ENCODE data around the gene TMEM168.
"Not testable (repeated sequence)": the region's sequence is repeated elsewhere in the genome, so short reads cannot be mapped to it uniquely, and the experiment has no call there.

TMEM168 gene, protein sequence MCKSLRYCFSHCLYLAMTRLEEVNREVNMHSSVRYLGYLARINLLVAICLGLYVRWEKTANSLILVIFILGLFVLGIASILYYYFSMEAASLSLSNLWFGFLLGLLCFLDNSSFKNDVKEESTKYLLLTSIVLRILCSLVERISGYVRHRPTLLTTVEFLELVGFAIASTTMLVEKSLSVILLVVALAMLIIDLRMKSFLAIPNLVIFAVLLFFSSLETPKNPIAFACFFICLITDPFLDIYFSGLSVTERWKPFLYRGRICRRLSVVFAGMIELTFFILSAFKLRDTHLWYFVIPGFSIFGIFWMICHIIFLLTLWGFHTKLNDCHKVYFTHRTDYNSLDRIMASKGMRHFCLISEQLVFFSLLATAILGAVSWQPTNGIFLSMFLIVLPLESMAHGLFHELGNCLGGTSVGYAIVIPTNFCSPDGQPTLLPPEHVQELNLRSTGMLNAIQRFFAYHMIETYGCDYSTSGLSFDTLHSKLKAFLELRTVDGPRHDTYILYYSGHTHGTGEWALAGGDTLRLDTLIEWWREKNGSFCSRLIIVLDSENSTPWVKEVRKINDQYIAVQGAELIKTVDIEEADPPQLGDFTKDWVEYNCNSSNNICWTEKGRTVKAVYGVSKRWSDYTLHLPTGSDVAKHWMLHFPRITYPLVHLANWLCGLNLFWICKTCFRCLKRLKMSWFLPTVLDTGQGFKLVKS

DNA sequence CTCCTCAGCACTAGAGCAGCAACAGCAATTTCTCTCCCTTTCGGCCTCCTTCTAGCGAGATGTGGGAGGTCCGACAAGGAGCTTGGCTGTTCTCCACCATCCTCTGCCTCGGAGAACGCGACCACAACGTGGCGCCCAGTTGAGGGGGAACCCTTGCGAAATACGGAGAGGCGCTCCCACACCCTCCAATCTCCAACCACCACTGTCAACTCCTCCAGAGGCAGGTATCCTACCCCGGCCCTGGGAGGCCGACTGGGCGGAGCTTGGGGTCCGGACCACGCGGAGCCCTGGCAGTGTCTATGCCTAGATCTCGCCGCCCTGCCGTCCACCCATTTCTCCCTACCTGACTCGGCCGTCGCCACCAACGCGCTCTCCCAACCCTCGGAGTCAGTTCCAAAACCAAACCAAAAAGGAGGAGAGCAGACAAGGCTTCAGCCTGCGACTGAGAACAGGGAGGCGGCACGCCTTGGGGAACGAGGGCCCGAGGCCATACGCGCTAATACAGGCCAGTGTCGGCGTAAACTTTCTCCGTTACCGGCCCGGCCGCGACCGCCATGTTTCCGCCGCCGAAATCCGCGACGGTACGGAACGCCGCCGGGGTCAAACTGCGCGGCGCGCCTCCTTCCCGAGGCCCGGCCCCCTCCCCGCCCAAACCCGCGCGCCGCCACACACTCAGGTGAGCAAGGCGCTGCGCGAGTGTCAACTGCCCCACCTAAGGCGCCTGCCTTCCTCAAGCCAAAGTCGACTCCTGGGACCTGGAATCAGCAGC, at the start of gene TMEM168:
TMEM168 (minus strand) TSS at position 577 of the 769 bp plus-strand sequence. CDS start 5,568 bp downstream, outside the sequence.
- DNase-seq = peak; percentile 51

DNA sequence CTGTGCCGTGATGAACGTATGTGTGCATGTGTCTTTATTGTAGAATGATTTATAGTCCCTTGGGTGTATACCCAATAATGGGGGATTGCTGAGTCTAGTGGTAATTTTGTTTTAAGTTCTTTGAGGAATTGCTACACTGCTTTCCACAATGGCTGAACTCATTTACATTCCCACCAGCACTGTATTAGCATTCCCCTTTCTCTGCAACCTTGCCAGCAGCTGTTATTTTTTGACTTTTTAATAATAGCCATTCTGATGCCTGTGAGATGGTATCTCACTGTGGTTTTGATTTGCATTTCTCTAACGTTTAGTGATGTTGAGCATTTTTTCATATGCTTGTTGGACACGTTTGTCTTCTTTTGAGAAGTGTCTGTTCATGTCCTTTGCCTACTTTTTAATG, 45.7 kb upstream of the TMEM168 start:
- not testable (repeated sequence) for DNase-seq

DNA sequence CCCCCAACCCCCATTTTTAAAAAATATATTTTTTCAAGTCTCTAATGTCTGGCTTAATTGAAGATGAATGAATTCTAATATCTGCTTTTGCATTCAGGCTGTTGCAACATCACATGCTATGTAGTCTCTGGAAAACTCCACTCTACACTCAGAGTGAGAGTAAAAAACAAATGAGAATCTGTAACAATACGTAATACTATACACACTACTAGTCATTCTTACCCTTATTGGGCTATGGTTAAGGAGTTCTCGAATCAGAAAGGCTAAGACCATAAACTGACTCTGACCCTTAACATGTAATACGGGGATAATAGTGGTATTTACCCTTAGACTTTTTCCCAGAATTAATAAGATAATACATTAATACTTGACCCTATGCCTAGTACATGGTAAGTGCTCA, 42.9 kb upstream of the TMEM168 start:
- no peak for DNase-seq

DNA sequence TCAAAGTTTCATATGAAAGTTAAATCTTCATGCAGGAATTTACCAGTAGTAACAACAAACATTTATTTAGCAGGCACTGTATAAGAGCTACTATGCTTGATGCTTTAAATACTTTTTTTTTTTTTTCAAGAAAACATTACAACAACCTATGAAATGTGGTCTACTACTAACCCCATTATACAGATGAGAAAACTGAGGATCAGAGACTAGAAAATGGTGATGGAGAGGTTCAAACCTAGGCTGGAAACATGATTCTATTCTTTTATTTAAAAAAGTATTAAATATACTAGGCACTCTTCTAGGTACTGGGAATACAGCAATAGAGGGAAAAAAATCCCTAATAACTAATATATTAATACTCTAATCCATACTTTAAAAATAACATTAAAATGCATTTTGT, 40.6 kb upstream of the TMEM168 start:
- DNase-seq = no peak

DNA sequence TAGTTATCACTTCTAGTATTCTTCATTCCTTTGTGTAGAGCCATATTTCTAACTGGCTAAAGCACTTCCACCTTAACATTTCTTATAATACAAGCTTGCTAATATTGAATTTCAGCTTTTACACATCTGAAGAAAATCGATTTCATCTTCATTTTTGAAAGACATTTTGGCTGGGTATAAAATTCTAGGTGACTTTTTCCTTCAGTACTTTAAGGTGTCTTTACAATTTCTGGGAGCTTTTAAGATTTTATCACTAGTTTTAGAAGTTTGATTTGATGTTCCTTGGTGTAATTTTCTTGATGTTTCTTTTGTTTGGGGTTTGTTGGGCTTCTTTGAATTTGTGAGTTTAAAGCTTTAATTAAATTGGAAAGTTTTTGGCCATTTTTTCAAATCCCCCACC, 38.5 kb upstream of the TMEM168 start:
- DNase-seq = no peak

DNA sequence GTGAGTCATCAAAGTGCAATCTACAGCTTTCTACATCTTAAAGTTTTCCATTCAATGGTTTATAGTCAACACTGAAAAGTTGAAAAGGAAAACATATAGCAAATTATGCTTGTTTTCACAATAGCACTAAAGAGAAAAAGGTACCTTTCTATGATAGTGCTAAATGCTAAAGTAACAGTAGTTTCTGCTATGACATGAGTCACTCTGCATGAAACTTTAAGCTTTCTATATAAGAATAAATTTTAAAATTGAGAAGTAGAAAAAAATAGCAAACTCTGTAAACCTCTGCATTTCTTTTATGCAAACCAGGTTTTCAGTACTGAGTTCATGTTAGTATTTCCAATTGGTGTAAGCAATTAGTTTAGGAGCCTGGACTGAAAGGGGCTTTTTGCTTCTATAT, 31.2 kb upstream of the TMEM168 start:
- DNase-seq = no peak

DNA sequence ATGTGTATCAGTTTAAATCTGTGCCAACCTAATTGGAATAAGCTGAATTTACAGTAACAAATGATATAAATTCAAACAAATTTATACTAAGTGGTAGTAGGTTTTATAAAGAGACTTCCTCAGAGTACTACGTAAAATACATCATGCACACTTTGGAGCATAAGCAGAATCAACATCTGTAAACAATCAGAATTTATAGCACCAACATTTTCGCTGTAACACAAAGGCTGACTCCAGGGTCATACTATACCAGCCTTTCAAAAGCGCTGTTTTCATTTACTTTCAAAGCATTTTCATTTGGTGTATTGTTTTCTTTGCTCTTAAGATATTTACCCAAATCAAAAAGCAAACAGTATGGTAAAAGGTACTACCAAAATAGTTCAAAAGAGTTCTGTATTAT, 29.3 kb upstream of the TMEM168 start:
- DNase-seq = no peak

DNA sequence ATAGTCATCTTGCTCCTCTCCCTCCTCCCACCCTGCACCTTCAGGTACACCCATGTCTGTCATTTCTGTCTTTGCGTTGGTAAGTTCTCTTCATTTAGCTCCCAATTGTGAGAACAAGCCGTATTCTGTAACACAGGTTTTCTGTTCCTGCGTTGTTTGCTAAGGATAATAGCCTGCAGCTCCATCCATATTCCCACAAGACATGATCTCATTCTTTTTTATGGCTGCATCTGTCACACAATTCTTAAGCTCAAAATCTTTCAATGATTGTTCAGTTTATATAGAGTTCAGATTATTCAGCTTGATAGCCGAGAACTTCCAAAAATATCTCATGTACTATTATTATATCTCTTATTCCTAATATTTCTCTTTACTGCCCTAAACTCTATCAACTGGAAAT, 16.0 kb upstream of the TMEM168 start:
- DNase-seq = no peak

DNA sequence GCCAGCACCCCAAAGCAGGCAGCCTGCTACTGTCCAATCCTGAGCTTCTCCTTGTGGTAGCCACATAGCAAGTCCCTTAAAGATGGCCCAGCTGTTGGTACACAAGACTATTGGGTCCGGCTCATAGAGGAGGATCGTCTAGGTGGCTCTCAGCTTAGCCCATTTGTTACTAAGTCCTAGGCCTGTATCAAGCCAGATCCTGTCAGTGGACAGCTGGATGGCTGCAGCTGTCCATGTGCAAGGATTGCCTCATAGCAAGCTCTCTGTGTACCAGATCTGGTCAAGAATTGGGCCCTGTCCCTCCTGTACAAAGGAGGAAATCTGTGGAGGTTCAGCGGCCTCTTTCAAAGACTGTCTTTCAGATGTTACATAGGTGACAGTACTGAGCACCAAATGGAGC, 12.2 kb upstream of the TMEM168 start:
- DNase-seq = no peak

DNA sequence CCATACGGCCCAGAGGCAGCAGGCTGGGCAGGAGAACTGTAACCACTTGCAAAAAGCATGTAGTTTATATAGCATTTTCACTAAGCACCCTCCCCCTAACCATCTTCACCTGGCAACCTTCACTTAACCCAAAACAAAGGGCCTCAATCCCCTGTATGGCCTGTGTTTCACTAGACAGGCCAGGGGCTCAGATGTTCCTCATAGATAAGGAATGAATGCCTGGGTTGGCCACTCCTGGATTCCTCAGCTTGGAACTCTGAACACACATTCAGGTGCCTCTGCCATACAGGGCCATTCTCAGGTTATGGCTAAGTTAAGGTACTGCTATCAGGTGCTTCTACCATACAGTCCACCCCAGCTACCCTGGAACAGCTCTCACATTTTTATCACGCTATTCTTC, 10.3 kb upstream of the TMEM168 start:
- no peak for DNase-seq

DNA sequence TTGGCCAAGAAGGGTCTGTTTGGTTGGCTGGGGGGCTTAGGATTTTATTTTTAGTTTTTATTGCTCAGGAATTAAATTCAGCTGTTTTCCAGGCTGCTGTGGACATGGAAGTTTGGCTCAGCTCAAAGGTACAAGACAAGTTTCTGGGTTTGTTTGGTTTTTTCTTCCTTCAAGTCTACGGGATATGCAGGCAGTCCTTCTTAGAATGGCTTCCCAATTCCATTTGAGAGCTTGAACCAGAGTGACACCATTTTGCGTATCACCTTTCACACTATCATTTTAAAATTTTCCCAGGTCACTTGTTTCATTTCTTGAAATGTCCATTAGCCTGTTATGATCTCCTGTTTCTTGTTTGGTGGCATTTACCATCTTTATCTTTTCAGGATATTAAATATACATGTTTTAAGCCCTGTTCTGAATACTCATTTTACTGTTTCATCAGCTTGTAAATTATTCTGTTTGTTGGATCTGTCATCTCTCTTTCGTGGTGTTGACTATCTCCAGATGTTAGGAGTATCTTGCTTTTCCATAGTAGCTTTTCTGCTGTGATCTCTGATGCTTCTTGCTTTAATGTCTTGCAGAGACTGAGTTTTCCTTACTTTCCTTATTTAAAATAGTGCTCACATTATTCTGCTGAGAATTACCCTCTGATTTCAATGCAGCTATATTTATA, 9.4 kb upstream of the TMEM168 start:
- DNase-seq = no peak

DNA sequence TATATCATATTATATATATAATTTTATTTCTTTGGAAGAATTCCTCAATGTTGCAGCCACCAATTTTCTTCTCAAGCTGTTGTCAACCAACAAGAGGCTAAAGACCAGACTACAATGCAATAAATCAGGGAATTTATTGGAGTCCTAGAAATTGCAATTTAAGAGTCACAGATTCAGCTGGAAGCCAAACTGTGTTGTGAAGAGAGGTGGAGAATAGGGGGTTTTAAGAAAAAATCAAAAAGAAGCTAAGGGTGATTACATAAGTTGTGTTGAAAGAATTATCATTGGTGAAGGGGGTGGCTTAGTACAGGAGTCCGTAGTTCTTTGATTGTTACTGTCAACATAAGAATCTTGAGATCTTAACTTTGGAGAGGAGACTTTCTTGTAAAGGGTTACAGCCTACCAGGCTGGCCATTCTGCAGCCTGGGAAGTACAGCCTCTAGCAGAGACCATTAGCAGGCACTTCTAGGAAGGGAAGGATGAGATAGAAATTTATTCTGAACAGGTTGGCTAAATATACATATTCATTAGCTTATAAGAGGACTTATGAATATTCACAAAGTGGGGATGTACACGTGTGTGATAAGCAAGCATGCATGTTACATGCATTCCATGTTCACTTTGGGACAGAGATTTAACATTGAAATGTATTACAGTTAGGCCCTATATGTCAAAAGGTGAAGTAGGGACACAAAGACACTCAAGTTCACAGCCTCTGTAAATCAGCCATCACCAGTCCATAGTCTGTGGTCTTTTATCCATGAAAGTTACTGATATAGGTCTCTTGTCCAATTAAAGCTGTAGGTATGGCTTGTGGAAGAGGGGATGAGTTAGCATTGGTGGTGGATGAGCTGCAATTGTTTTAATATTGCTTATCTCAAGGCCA, 8.3 kb upstream of the TMEM168 start:
- DNase-seq = no peak

DNA sequence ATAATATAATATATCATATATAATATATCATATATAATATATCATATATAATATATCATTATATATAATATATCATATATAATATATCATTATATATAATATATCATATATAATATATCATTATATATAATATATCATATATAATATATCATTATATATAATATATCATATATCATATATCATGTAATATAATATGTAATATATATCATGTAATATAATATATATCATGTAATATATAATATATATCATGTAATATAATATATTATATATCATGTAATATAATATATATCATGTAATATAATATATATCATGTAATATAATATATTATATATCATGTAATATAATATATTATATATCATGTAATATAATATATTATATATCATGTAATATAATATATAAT, 6.4 kb upstream of the TMEM168 start:
- not testable (repeated sequence) for DNase-seq

DNA sequence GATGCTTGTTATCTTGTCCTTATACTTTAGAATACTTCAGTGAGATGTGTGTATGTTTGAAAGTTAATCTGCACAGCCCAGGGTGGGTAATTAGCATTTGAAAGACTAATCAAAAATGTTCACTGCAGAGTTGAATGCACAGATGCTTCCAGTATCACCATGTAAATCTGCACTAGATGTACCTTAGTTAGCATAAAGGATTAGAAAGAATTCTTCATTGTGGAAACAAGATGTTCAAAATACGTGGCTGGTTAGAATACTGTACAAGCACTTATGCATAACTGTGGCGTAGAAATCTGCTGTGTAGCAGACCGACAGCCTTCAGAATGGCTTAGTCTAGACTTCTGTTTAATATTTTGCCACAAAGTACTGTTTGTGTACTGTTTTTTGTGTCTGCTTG, 2.2 kb upstream of the TMEM168 start:
- DNase-seq = no peak

DNA sequence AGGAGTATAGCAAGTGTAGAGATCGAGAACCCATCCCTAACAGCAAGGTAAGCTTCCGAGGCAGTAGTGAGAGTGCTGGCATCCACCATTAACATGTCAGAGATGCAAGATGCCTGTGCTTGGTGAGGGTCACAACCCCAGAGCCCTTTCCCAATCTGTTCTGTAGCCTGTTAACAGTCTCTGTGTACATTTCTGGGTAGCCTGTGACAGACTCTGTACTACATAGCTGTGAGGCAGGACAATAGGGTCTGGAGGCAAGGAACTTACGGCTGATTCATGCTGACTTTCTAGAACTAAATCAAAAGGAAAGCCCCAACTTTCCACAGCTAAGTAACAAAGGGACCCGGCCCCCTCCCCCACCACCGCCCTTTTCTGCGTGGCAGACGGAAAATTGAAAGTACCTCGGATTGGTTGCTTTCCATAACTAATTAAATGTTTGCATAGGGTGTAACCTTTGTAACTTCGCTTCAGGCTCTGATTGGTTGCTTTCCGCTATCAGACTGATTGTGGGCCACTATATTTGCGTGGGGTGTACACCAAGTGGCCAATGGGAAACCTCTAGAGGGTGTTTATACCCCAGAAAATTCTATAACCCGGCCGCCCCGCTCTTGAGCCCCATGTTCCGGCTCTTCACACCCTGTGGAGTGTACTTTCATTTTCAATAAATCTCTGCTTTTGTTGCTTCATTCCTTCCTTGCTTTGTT, 1.4 kb upstream of the TMEM168 start:
- DNase-seq = no peak

DNA sequence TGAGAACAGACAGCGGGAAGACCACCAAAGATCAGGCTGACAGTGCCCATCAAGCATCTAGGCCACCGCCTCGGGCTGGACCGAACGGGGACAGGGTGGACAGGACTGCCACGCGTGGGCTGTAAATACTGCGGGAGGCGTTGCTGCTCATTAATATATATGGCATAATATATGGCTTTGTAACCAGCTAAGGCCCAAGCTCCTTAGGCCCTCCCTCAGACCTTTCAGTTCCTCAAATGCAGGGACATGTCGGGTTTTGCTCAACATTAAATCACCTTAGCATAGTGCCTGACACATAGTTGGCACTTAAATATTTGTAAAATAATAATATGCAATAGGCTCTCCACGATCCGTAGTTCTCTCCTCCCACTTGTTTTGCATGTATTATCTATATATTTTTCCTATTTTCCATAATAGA, 402 bp upstream of the TMEM168 start:
- DNase-seq = no peak

DNA sequence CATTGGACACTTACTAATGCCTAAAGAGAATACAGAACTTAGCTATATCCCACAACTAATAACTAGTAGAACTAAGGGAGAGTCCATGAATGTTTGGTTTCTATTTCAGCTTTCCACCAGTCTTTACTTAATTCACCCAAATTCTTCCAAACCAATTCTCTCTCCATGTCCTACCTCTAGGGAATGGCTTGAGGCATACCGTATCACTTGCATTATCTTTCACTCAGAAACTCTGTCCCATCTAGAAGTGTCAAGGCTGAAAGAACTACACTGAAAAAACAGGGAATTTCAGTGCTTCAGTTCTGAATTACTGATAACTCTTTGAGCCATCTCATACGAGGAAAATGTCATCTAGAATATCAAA, 758 bp downstream of the TMEM168 start:
- no peak for DNase-seq

DNA sequence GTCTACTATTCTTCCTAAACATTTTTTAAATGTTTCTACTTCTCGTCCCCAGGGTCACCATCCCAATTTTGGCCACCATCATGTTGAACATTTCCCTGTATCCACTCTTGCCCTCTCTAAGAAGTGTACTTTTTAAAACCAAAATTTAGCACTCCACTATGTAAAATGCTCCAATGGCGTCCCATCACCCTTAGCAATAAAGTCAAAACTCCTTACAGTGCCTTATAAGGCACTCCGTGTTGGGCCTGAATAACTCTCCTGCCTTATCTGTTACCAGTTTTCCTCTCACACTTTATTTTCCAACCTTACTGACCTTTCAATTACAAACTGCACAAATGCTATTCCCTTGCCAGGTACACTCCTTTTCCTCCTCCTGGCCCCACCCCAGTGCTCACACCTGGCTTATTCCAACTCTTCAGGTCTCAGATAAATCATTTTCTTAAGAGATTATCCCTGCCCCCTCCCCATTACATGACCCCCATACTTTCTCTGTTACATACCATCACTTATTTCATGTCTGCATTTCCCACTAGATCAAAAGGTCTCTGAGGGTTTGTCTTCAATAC, 1.3 kb downstream of the TMEM168 start:
- DNase-seq = no peak

DNA sequence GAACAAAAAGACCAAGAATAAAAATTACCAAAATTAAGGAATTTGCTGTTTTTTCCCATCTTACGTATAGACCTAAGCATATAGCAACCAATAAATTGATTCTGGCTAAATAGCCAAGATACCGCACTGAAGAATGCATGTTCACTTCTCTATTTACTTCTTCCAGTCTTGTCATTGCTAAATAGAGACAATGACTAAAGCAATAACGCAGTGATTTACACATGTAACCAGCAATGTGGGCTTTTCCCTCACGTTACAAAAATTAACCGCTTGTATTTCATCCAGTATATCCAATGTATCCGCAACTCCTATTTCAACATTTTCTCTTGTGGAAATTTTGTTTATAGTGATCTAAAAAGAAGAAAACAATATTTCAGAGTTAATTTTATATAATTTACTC, 5.6 kb downstream of the TMEM168 start:
- DNase-seq = no peak

DNA sequence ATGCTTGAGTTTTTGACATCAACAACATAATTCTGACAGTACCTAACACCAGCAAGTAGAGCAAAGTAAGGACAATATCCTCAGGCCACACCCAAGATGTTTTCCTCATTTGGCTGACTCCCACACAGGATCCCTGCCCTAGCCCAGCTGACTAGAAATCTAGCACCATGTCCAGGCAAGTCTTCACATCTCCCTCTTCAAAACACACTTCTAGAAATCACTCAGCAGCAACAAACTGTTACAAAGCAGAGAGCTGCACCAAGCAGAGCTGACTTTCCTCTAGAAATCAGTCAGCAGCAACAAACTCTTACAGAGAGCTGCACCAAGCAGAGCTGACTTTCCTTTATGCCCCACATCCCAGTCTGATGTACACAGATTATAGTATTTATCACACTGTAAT, 7.7 kb downstream of the TMEM168 start:
- DNase-seq = no peak

DNA sequence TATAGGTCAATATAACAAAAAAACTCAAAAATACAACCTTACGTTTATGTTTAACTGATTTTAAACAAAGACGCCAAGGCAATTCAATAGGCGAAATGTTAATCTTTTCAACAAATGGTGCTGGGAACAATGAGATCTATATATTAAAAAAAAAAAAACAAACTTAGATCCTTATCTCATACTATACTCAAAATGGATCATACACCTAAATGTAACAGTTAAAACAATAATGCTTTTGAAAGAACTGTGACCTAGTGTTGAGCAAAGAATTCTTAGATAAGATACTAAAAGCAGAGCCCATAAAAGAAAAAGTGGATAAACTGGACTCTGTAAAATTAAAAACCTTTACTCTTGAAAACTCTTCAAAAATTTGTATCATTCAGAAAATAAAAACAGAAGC, 8.6 kb downstream of the TMEM168 start:
- DNase-seq = no peak

All from 8988T (cell line).